ENCODE results near the gene TRAF6.

- TF ChIP-seq, protein P1, sequence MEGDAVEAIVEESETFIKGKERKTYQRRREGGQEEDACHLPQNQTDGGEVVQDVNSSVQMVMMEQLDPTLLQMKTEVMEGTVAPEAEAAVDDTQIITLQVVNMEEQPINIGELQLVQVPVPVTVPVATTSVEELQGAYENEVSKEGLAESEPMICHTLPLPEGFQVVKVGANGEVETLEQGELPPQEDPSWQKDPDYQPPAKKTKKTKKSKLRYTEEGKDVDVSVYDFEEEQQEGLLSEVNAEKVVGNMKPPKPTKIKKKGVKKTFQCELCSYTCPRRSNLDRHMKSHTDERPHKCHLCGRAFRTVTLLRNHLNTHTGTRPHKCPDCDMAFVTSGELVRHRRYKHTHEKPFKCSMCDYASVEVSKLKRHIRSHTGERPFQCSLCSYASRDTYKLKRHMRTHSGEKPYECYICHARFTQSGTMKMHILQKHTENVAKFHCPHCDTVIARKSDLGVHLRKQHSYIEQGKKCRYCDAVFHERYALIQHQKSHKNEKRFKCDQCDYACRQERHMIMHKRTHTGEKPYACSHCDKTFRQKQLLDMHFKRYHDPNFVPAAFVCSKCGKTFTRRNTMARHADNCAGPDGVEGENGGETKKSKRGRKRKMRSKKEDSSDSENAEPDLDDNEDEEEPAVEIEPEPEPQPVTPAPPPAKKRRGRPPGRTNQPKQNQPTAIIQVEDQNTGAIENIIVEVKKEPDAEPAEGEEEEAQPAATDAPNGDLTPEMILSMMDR (IDR thresholded peaks at IDR 0.05): no peak
- TF ChIP-seq EP300 (IDR thresholded peaks at IDR 0.05) (no peak), POLR2A (IDR thresholded peaks at IDR 0.05) (no peak)
These were observed 40.5 kb upstream of the TRAF6 start for GRCh38 chr11:36550385-36551115.

Data from suprapubic skin (tissue), 3 donors.